CD4-positive, alpha-beta T cell treated with Interleukin-4 for 4 hours (primary cell): ENCODE measurements around the gene EDIL3.

ENCODE experiments used
- DNase-seq: peaks from one replicate; pipeline ENCODE4 v3.0.0-alpha.2; 2020

EDIL3 gene

GRCh38 chr5:84255315-84255714 lies 129.4 kb downstream of the EDIL3 start:
- DNase-seq, result no peak

GRCh38 chr5:84253946-84254345 lies 130.7 kb downstream of the EDIL3 start:
- no peak for DNase-seq

- DNase-seq, result no peak
Measured at GRCh38 chr5:84251503-84251902, 133.2 kb downstream of the EDIL3 start.

- no peak for DNase-seq
Measured at GRCh38 chr5:84249918-84250630, 134.6 kb downstream of the EDIL3 start.

GRCh38 chr5:84248013-84248412 lies 136.7 kb downstream of the EDIL3 start:
- DNase-seq, result no peak

- no peak for DNase-seq
Measured at GRCh38 chr5:84242286-84242685, 142.4 kb downstream of the EDIL3 start.

GRCh38 chr5:84239494-84239893 lies 145.2 kb downstream of the EDIL3 start:
- no peak for DNase-seq

GRCh38 chr5:84237126-84237525 lies 147.6 kb downstream of the EDIL3 start:
- DNase-seq, result no peak

GRCh38 chr5:84231433-84231832 lies 153.2 kb downstream of the EDIL3 start:
- no peak for DNase-seq

- no peak for DNase-seq
Measured at GRCh38 chr5:84229045-84229444, 155.6 kb downstream of the EDIL3 start.

GRCh38 chr5:84228266-84228665 lies 156.4 kb downstream of the EDIL3 start:
- no peak for DNase-seq

- no peak for DNase-seq
Measured at GRCh38 chr5:84227236-84227635, 157.4 kb downstream of the EDIL3 start.

GRCh38 chr5:84218546-84218945 lies 166.1 kb downstream of the EDIL3 start:
- no peak for DNase-seq

GRCh38 chr5:84215521-84215920 lies 169.2 kb downstream of the EDIL3 start:
- DNase-seq, result no peak

GRCh38 chr5:84213861-84214260 lies 170.8 kb downstream of the EDIL3 start:
- DNase-seq, result no peak

- DNase-seq, result no peak
Measured at GRCh38 chr5:84213212-84213611, 171.5 kb downstream of the EDIL3 start.

- DNase-seq, result no peak
Measured at GRCh38 chr5:84204772-84205171, 179.9 kb downstream of the EDIL3 start.

GRCh38 chr5:84202136-84202535 lies 182.5 kb downstream of the EDIL3 start:
- no peak for DNase-seq

- no peak for DNase-seq
Measured at GRCh38 chr5:84197538-84197937, 187.1 kb downstream of the EDIL3 start.

GRCh38 chr5:84191281-84191680 lies 193.4 kb downstream of the EDIL3 start:
- DNase-seq, result no peak

GRCh38 chr5:84184857-84185256 lies 199.8 kb downstream of the EDIL3 start:
- DNase-seq, result no peak

- no peak for DNase-seq
Measured at GRCh38 chr5:84181093-84181492, 203.6 kb downstream of the EDIL3 start.

- no peak for DNase-seq
Measured at GRCh38 chr5:84168841-84169240, 215.8 kb downstream of the EDIL3 start.

- DNase-seq, result no peak
Measured at GRCh38 chr5:84163671-84164070, 221.0 kb downstream of the EDIL3 start.

GRCh38 chr5:84162695-84163094 lies 222.0 kb downstream of the EDIL3 start:
- DNase-seq, result no peak
